Sigmoid colon (tissue), 7 donors: ENCODE measurements around the gene BSDC1. TPM values are rescaled to one million over a fixed set of nuclear protein-coding genes. Genes with fewer than 3 reads are reported as not detected.
A peak's percentile ranks its signal among the peaks of the same experiment; 100 is the strongest.

ENCODE experiments used
- DNase-seq: peaks from one replicate; pipeline ENCODE4 v3.0.0-alpha.2; 2019
- H3K27ac ChIP-seq, 4 donors: fragments of 200-600 bp; sonication (generic); one replicate each; pipeline ENCODE4 v1.5.1; 2016 to 2019; ENCODE audit warnings: mild to moderate bottlenecking in 1 of 4
- H3K27me3 ChIP-seq, 3 donors: fragments of 200-600 bp; sonication (generic); one replicate each; pipeline ENCODE4 v1.5.1; 2019; ENCODE audit warnings: mild to moderate bottlenecking in 1 of 3
- H3K36me3 ChIP-seq, 4 donors: fragments of 200-600 bp; sonication (generic); one replicate each; pipeline ENCODE4 v1.5.1; 2016 to 2019
- H3K4me1 ChIP-seq, 4 donors: fragments of 200-600 bp; sonication (generic); one replicate each; pipeline ENCODE4 v1.5.1; 2017 to 2019
- H3K4me3 ChIP-seq, 4 donors: fragments of 200-600 bp; sonication (generic); one replicate each; pipeline ENCODE4 v1.5.1; 2017 to 2019; ENCODE audit warnings: mild to moderate bottlenecking in 2 of 4, moderate library complexity in 1 of 4
- H3K9me3 ChIP-seq, 4 donors: fragments of 200-600 bp in 3 of 4; sonication (generic) in 3 of 4; one replicate each; pipeline versions ENCODE4 v1.5.1 to v1.6.1; 2013 to 2019
- CTCF ChIP-seq, 4 experiments: fragments of 450-650 bp in 3 of 4; fragments of 200-600 bp in 1 of 4; IDR thresholded peaks; one replicate each; pipeline ENCODE4 v1.5.1; 2016 to 2019; ENCODE audit warnings: antibody characterized with exemption in 4 of 4, mild to moderate bottlenecking in 3 of 4, moderate library complexity in 2 of 4
- EP300 ChIP-seq, 4 donors: sonication (generic); formaldehyde crosslinking; IDR thresholded peaks; one replicate each; pipeline ENCODE4 v1.6.1; 2017; ENCODE audit warnings: antibody characterized with exemption in 4 of 4
- POLR2A ChIP-seq, 2 donors: fragments of 450-650 bp; IDR thresholded peaks; one replicate each; pipeline ENCODE4 v1.6.1; 2016; ENCODE audit warnings: antibody characterized with exemption in 2 of 2, mild to moderate bottlenecking in 2 of 2, moderate library complexity in 2 of 2
- POLR2AphosphoS5 ChIP-seq, 4 donors: sonication (generic); formaldehyde crosslinking; IDR thresholded peaks; one replicate each; pipeline ENCODE4 v1.6.1; 2017; ENCODE audit warnings: antibody characterized with exemption in 4 of 4
- WGBS, 2 donors: extraction: QIAGEN DNeasy Blood & Tissue Kit; methylation state at CpG; one replicate each; pipeline ENCODE4 v1.1.7; 2013; 5-methylcytosine and 5-hydroxymethylcytosine counted together
- intact Hi-C: fragments of 100-400 bp; cut with DNase I; formaldehyde crosslinking; loops from one replicate; pipeline ENCODE4 v1.15.1; 2023
- polyA plus RNA-seq, 3 donors: library from polyadenylated mRNA; stranded (reverse); fragments of 200-250 nt; gene quantifications; one replicate each; pipeline ENCODE4 v1.2.3, GENCODE V29; 2013
- total RNA-seq, 4 donors: library from RNA; depleted of rRNA; stranded (reverse); fragments of >200 nt; gene quantifications; one replicate each; pipeline ENCODE4 v1.1.0, GENCODE V29; 2016
- donor health status: healthy with polysubstance abuse.
- donor health status: Bipolar disorder and iron deficiency.
- donor health status: healthy.

The BSDC1 gene
- total and polyA plus RNA-seq, 7 donors = 46.2 to 76.7 (median 52.8) TPM

- Histone ChIP-seq H3K9me3 (no peaks in the 10 kb centered on the region), H3K36me3 (peaks cover 32 to 70% (median 46%) of the 10 kb centered on the region in 4 donors), H3K4me3 (no peak overlapping the region), H3K27me3 (no peaks in the 10 kb centered on the region), H3K27ac (no peak overlapping the region), H3K4me1 (peaks cover 0 to 21% (median 18%) of the 10 kb centered on the region in 4 donors)
- TF ChIP-seq EP300 (IDR thresholded peaks at IDR 0.05) (no peak), CTCF (IDR thresholded peaks at IDR 0.05) (no peak), POLR2AphosphoS5 (IDR thresholded peaks at IDR 0.05) (no peak), POLR2A (IDR thresholded peaks at IDR 0.05) (no peak)
- intact Hi-C loops = no loop called here
- WGBS, 2 donors = 84 to 92% methylated on average over 5 of the region's 5 CpGs
- no peak for DNase-seq
These were observed 29.4 kb downstream of the BSDC1 start for GRCh38 chr1:32364836-32365235.

GRCh38 chr1:32363713-32364112 lies 30.5 kb downstream of the BSDC1 start:
- 92 to 96% methylated on average over 12 of the region's 12 CpGs for WGBS, 2 donors
- Histone ChIP-seq H3K27ac (no peak overlapping the region), H3K9me3 (no peaks in the 10 kb centered on the region), H3K36me3 (peaks cover 32 to 59% (median 37%) of the 10 kb centered on the region in 4 donors), H3K4me3 (no peak overlapping the region), H3K27me3 (no peaks in the 10 kb centered on the region), H3K4me1 (peaks cover 0 to 21% (median 18%) of the 10 kb centered on the region in 4 donors)
- no peak for TF ChIP-seq CTCF (IDR thresholded peaks at IDR 0.05)
- TF ChIP-seq POLR2A (IDR thresholded peaks at IDR 0.05) = no peak
- TF ChIP-seq POLR2AphosphoS5 (IDR thresholded peaks at IDR 0.05) = peak in 1 of 4 donors; percentile 2
- intact Hi-C loops = no loop called here
- no peak for DNase-seq

GRCh38 chr1:32362474-32363313 lies 31.5 kb downstream of the BSDC1 start, which contains the start of the genes FAM229A and TSSK3:
Gene FAM229A, minus strand, starts transcription at chr1:32362485. Its CDS starts 394 bp downstream, at chr1:32362091.
Gene TSSK3, plus strand, starts transcription at chr1:32362539. Its CDS starts 163 bp downstream, at chr1:32362702.
- Histone ChIP-seq H3K36me3 (peaks cover 24 to 49% (median 27%) of the 10 kb centered on the region in 4 donors), H3K4me1 (peaks cover 0 to 21% (median 18%) of the 10 kb centered on the region in 4 donors), H3K27ac (peak within 1 kb of the TSS in 1 of 4 donors; percentile 52), H3K27me3 (no peaks in the 10 kb centered on the region), H3K4me3 (peak within 1 kb of the TSS in 3 of 4 donors; percentile 39 to 51 (median 46)), H3K9me3 (no peaks in the 10 kb centered on the region)
- TF ChIP-seq CTCF (IDR thresholded peaks at IDR 0.05) (no peak), POLR2AphosphoS5 (IDR thresholded peaks at IDR 0.05) (peak in 1 of 4 donors; percentile 4)
- intact Hi-C loops = no loop called here
- WGBS, 2 donors = 76 to 80% methylated on average over 17 of the region's 17 CpGs
- no peak for DNase-seq

- peak; percentile 75 for DNase-seq
- TF ChIP-seq POLR2AphosphoS5 (IDR thresholded peaks at IDR 0.05) (peak in 2 of 4 donors; percentile 17 to 56), CTCF (IDR thresholded peaks at IDR 0.05) (peak in 1 of 4 experiments; percentile 25), EP300 (IDR thresholded peaks at IDR 0.05) (no peak)
- intact Hi-C loops = no loop called here
These were observed 32.4 kb downstream of the BSDC1 start for GRCh38 chr1:32361674-32362473.

More at GRCh38 chr1:32361674-32362473, 32.4 kb downstream of the BSDC1 start:
- Histone ChIP-seq H3K9me3 (no peaks in the 10 kb centered on the region), H3K27ac (peak overlapping the region in 1 of 4 donors; percentile 52), H3K36me3 (peaks cover 16 to 41% (median 22%) of the 10 kb centered on the region in 4 donors), H3K4me3 (peak overlapping the region in 3 of 4 donors; percentile 39 to 51 (median 46)), H3K4me1 (peaks cover 0 to 21% (median 18%) of the 10 kb centered on the region in 4 donors), H3K27me3 (no peaks in the 10 kb centered on the region)
- 1 to 2% methylated on average over 91 of the region's 91 CpGs for WGBS, 2 donors
